GM21737 (cell line): Measurements from ENCODE around the gene KLK1.
"Not testable (repeated sequence)": the region's sequence is repeated elsewhere in the genome, so short reads cannot be mapped to it uniquely, and the experiment has no call there.

Source experiments
- ATAC-seq: cut with Tn5 transposase; IDR thresholded peaks from one replicate; pipeline ENCODE4 v1.9.1; 2021; ENCODE audit warnings: mild to moderate bottlenecking, moderate library complexity; ENCODE audit not compliant: unreplicated experiment

KLK1 gene

GRCh38 chr19:50794074-50794875, 29.3 kb downstream of the KLK1 start:
- ATAC-seq: no peak

- ATAC-seq: no peak
These were observed 30.0 kb downstream of the KLK1 start for GRCh38 chr19:50793558-50794065.

- no peak for ATAC-seq
These were observed 31.0 kb downstream of the KLK1 start for GRCh38 chr19:50792272-50793250.

- ATAC-seq: no peak
These were observed 31.9 kb downstream of the KLK1 start for GRCh38 chr19:50791594-50792271.

- no peak for ATAC-seq
These were observed 32.6 kb downstream of the KLK1 start for GRCh38 chr19:50790922-50791467.

- no peak for ATAC-seq
These were observed 33.2 kb downstream of the KLK1 start, which contains the start of gene ACP4 for GRCh38 chr19:50790396-50790795. TSS of gene ACP4 (plus strand) at chr19:50790415. CDS start at chr19:50790415, 0 bp downstream.

- ATAC-seq: no peak
These were observed 38.3 kb downstream of the KLK1 start for GRCh38 chr19:50785329-50785728.

GRCh38 chr19:50784710-50785109, 38.9 kb downstream of the KLK1 start:
- no peak for ATAC-seq

- not testable (repeated sequence) for ATAC-seq
These were observed 39.8 kb downstream of the KLK1 start for GRCh38 chr19:50783848-50784152.

GRCh38 chr19:50780753-50781435, 42.7 kb downstream of the KLK1 start:
- ATAC-seq: no peak

GRCh38 chr19:50779504-50780457, 43.8 kb downstream of the KLK1 start:
- ATAC-seq: no peak

- no peak for ATAC-seq
These were observed 44.6 kb downstream of the KLK1 start for GRCh38 chr19:50778906-50779430.

- ATAC-seq: no peak
These were observed 45.7 kb downstream of the KLK1 start for GRCh38 chr19:50777830-50778303.

- ATAC-seq: no peak
These were observed 46.3 kb downstream of the KLK1 start for GRCh38 chr19:50777261-50777660.

GRCh38 chr19:50776131-50776530, 47.5 kb downstream of the KLK1 start:
- no peak for ATAC-seq

GRCh38 chr19:50773454-50773853, 50.1 kb downstream of the KLK1 start:
- ATAC-seq: not testable (repeated sequence)

- ATAC-seq: not testable (repeated sequence)
These were observed 50.7 kb downstream of the KLK1 start for GRCh38 chr19:50772912-50773311.

- no peak for ATAC-seq
These were observed 51.1 kb downstream of the KLK1 start for GRCh38 chr19:50772476-50772875.

GRCh38 chr19:50770888-50771287, 52.7 kb downstream of the KLK1 start:
- no peak for ATAC-seq
